COR-L47 (cell line): ENCODE data around the gene AKR1C1.
"Not testable (repeated sequence)": the region's sequence is repeated elsewhere in the genome, so short reads cannot be mapped to it uniquely, and the experiment has no call there.

Experiments
- DNase-seq: peaks from one replicate; lab custom pipeline; 2025; lab: John Stamatoyannopoulos, UW

Gene AKR1C1

GRCh38 chr10:4984223-4984622 is 21.0 kb downstream of the AKR1C1 start:
- no peak for DNase-seq

DNA sequence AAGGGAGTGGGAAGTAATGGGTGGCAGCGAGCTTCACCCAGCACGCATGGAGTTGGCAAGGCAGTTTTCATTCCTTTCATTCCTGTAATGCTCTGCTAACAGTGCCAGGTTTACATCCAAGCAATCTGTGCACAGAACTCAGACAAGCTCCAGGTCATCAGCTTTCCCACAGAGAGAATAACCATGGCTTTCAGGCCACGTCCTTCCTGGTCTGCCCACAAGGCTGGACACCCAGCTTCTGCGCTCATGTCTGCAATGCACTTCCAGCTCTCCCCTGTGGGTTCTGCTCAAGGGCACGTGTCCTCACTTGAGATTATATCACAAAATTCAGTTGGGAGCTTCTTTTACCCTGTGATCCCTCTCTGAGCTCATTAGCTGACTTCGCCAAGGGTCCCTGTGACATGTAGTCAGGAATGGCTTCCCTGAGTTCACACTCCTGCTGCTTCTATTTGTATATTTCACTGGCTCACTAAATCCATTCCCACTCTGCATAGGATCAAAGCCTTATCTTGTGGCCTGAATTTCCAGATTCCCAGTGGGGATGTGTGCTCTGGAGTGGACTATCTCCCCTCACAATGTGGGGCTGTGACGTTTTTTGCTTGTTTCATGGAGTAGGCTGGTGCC is 21.9 kb downstream of the AKR1C1 start:
- DNase-seq: no peak

GRCh38 chr10:4988000-4988641 is 24.9 kb downstream of the AKR1C1 start:
- not testable (repeated sequence) for DNase-seq

DNA sequence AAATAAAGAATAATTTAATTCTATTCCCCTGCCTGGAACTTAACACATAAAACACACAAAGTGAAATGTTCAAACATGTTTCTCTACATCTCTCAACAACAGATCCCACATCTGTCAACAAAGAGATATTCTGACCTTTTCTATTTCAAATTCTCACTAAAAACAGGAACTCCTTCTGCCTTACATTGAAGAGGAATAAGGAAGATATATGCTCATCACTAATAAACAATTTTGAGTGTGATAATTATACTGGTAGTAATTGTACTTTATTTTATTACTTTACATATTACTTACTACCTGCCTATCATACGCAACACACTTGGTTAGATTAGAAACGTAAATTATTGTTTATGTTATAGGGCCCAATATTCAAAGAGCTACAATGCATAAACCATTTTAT is 27.0 kb downstream of the AKR1C1 start:
- DNase-seq: no peak

DNA sequence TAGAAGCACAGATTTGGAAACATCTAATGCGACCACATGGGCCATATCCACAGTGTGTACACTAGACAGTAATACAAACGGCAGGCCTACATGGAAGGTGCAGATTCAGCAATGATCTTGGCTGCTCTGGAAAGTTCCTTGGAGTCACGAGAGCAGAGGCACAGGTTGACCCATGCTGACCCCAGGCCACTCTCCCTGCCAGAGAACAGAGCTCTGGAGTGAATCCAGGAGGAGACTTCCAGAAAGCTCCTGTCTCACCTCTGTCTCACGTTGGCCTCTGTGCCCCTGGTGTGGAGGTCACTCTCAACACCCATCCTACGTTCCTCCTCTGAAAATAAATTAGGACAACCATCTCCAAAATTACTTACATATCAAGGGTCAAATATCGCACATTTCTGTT is 28.2 kb downstream of the AKR1C1 start:
- not testable (repeated sequence) for DNase-seq

DNA sequence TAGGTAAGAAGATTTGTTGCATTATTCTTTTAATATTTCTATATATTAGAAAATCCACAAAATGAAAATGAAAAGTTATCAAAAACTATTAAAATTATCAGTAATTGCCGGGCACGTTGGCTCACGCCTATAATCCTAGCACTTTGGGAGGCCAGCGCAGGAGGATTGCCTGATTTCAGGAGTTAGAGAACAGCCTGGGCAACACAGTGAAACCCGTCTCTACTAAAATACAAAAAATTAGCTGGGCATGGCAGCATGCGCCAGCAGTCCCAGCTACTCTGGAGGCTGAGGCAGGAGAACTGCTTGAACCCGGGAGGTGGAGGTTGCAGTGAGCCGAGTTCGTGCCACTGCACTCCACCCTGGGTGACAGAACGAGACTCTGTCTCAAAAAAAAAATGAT is 29.3 kb downstream of the AKR1C1 start:
- DNase-seq: not testable (repeated sequence)

DNA sequence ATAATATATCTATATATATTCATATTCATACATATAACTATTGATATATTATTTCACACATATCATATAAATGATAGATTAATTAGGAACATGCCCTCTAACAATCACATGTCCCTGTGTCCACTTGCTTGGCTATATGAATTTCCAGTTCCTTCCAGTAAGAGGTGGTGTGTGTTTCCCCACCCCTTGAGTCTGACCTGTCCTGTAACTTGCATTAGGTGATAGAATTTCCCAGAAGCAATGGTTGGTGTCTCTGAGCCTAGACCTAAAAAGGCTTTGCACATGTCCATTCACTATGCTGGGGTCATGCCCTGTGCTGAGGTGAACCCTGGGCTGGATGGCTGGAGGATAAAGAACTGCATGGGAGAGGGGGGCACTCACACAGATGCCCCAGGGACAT is 31.0 kb downstream of the AKR1C1 start:
- DNase-seq: not testable (repeated sequence)

DNA sequence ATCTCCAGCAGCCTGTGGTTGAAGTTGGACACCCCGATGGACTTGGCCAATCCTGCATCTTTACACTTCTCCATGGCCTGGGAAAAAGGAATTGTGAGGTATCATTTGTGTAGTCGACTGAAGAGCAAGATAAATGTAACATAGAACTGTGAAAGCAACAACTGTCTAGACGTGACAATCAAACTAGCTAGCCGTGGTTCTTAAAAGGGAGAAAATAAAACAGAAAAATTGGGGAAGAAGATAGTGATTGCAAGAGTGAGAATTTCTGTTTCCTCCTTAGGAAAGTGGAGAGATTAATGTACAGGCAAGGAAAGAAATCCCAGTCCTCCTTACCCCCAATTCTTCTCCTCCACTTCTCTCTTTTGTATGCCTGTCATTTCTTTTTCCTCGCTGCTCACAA is 35.5 kb downstream of the AKR1C1 start:
- DNase-seq: no peak

DNA sequence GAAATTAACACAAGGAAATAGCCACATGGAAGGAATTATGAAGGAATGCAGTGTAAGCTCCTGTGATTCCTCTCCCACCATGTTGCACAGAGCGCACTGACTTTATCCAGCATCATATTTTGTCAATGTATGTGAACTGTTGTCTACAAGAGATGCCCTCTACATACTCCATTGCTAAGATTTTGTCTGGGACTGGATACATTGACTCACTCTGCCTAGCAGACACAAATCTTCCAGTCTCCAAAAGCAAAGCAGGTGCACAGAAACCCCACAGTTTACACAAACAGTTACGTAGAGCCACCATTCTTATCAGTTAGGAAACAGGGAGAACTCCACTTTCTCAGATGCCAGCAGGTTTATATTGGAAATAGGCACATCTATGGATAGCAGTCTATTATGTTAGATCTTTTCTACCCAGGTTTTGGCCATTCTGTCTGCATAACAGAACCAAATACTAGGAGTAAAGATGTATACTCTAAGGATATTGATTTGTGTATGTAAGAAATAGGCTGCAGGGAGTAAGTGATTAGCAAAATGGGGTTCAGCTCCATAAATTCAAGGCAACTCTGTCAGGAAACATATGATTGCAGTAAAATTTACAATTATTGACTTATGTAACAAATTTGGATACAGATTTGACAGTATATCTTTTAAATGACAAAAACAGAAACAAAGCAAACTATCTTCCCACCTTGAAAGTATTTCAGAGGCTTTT is 39.0 kb downstream of the AKR1C1 start:
- DNase-seq: no peak

- not testable (repeated sequence) for DNase-seq
Observed at GRCh38 chr10:5003127-5004029, 40.2 kb downstream of the AKR1C1 start, which contains the start of gene AKR1C2. Gene AKR1C2, minus strand, starts transcription at chr10:5003857. Its CDS starts 22 bp downstream, at chr10:5003835.

- not testable (repeated sequence) for DNase-seq
Observed at GRCh38 chr10:5004030-5004385, 40.8 kb downstream of the AKR1C1 start.

DNA sequence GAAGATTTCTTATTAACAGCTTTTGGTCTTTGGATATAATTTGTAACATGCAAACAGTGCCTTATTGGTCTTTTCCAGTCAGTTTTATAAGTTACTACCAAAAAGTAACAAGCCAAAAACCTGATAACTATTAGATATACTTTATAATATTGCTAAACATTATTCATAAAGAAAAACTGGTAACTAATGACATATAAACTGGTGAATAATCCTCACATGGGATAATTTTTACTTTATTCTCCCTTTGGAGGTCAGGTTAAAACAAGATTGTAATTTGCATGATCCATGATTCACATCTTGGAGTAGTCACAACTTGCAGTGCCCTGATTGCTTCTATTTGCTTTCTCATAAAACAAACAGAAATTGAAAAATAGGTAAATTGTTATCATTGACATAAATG is 41.3 kb downstream of the AKR1C1 start:
- not testable (repeated sequence) for DNase-seq

DNA sequence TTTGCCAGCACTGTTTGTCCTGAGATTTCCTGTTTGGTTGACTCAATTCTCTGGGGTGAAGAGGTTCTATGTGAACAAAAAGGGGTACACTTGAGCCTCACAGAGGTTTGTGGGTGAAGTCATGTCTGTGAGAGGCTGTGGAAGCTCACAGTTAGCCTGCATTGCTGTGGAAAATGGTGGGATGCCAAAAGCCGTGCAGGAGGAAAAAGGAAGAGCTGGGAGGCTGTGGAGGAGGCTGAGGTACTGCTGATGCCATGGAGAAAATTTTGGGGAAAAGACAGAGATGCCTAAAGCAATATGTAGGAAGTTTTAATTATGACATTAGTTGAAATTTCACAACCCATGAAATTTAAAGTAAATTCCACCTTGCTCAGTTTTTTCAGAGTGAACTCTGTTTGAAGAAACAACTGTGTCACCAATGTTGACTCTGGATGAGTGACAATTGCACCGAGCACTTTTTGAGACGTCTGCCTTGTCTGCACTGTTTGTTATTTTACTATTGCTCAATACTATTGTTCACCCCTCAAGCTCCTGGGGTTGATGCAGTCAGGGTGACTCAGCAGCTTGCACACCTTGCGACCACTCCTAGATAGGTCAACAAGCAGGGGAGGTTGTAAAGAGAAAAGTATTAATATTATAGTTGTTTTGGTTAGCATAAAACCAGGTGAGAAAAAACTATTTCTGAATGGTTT is 45.8 kb downstream of the AKR1C1 start:
- not testable (repeated sequence) for DNase-seq

DNA sequence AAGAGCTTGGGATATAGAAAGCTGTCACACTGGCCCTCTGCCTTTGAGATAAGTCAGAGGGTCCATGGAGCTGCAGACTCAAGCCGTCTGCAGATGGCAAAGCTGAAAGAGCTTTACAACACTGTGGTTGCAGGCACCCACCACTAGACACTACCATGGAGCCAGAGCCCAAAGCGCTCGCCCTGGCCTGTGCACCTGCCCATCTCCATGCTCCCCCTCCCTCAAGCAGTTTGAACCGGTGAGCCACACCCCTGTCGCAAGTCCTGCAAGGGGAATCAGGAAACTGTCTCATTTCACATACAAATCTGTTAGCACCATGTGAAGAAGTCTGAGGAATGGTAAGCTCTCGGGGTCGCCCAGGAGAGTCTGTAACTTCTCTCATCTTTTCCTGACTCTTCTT is 46.8 kb downstream of the AKR1C1 start:
- not testable (repeated sequence) for DNase-seq

DNA sequence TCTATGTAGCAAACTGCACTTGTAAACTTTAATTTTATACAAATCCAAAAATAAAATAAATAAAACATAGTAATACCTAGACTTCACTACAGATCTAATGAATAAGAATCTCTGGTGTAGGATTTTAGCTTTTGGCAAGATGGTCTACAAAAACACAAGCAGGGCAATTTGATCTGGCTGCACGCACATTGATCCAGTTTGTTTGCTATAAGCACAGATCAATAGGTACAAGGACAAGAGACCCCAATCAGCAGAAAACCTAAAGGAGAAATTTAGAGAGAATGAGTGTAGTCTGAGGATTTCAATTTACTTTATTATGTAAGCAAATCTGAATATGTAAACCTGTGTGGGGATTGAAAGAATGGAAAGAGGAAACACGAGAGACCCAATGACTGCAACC is 48.2 kb downstream of the AKR1C1 start:
- DNase-seq: not testable (repeated sequence)

DNA sequence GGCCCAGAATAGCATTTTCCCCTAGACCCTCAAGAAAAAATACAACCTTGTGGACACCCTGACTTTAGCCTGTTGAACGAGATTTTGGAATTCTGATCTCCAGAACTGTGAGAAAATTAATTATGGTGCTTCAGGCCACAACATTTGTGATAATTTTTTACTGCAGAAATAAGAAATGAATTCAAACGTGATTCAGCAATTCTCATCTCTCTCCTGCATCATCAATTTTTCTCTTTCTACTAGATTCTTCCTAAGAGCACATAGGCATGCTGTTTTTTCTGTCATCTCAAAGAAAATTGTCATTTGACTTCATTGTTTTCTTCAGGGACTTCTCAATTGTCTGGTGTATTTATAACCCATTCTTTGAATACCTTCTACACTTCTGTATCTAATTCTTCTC is 49.4 kb downstream of the AKR1C1 start:
- DNase-seq: no peak

GRCh38 chr10:5013385-5013784 is 50.2 kb downstream of the AKR1C1 start:
- DNase-seq: no peak

- DNase-seq: not testable (repeated sequence)
Observed at GRCh38 chr10:5014200-5014910, 51.1 kb downstream of the AKR1C1 start.

GRCh38 chr10:5014936-5015335 is 51.7 kb downstream of the AKR1C1 start:
- no peak for DNase-seq

DNA sequence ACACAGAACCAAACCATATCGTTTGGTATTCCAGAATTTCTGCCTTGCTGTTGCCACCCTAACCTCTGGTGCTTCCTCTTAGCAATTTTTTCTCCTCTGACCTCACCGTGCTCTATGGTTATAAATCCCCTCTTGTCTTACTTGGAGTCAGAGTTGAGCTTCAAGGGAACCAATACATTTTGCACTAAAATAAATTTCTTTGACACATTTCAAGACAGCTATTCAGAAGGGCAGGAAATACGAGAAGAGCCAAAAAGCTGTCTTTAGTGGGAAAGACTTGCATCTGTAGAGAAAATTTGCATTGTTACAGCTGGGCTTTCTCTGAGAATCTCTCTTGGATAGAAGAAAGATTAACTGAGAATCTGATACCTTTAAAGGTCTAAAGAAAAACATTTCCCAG is 54.9 kb downstream of the AKR1C1 start:
- no peak for DNase-seq
